ENCODE results near the gene RPL37.

DNA sequence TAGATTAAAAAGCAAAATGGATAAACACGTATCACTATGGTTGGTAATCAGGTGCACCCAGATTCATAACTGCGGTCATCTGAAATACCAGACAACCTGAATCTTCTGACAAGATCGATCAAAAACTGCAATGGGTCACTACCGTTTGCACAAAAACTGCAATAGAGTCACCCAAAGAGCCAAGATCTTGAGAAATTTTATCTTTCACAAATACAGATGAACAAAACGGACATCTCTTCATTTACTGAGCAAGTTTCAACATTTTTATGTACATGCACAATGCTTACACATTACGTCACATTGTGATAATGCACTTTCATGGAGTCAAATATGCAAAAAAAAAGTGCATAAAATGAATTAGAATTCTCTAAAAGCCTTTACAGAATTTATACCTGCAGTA is 55.5 kb downstream of the RPL37 start:
- TF ChIP-seq POLR2A (IDR thresholded peaks at IDR 0.05; ENCODE audit: low read length), result no peak
- TF ChIP-seq GATA1 (IDR thresholded peaks at IDR 0.05; ENCODE audit: low read depth, low read length), result no peak

All from erythroblast (primary cell).